GM11168 (cell line): ENCODE results near the gene LPA.
"Not testable (repeated sequence)": the region's sequence is repeated elsewhere in the genome, so short reads cannot be mapped to it uniquely, and the experiment has no call there.

ENCODE experiments used
- in situ Hi-C: fragments of 300-500 bp; cut with MboI; formaldehyde crosslinking; loops from one replicate; pipeline ENCODE4 v1.12.0; 2022; ENCODE audit warnings: low sequenced_read_pairs; ENCODE audit not compliant: unreplicated experiment

The LPA gene

GRCh38 chr6:160662842-160663241 lies 1.2 kb downstream of the LPA start:
- in situ Hi-C loops, result no loop called here

GRCh38 chr6:160662429-160662828 lies 1.6 kb downstream of the LPA start:
- in situ Hi-C loops, result no loop called here

- in situ Hi-C loops, result no loop called here
Observed at GRCh38 chr6:160661216-160661615, 2.9 kb downstream of the LPA start.

- in situ Hi-C loops, result no loop called here
Observed at GRCh38 chr6:160659562-160659961, 4.5 kb downstream of the LPA start.

- in situ Hi-C loops, result no loop called here
Observed at GRCh38 chr6:160634706-160635105, 29.4 kb downstream of the LPA start.

GRCh38 chr6:160595838-160596832 lies 67.9 kb downstream of the LPA start:
- in situ Hi-C loops, result no loop called here

- in situ Hi-C loops, result not testable (repeated sequence)
Observed at GRCh38 chr6:160595297-160595696, 68.8 kb downstream of the LPA start.

- in situ Hi-C loops, result no loop called here
Observed at GRCh38 chr6:160586374-160586773, 77.7 kb downstream of the LPA start.

- in situ Hi-C loops, result no loop called here
Observed at GRCh38 chr6:160583794-160584193, 80.3 kb downstream of the LPA start.

- in situ Hi-C loops, result no loop called here
Observed at GRCh38 chr6:160581406-160581805, 82.7 kb downstream of the LPA start.

GRCh38 chr6:160578515-160578914 lies 85.6 kb downstream of the LPA start:
- in situ Hi-C loops, result not testable (repeated sequence)

- in situ Hi-C loops, result no loop called here
Observed at GRCh38 chr6:160573943-160574342, 90.1 kb downstream of the LPA start.

- in situ Hi-C loops, result not testable (repeated sequence)
Observed at GRCh38 chr6:160571201-160571600, 92.9 kb downstream of the LPA start.

GRCh38 chr6:160544802-160545201 lies 119.3 kb downstream of the LPA start:
- in situ Hi-C loops, result no loop called here

GRCh38 chr6:160535270-160535669 lies 128.8 kb downstream of the LPA start:
- in situ Hi-C loops, result loop anchor here (5.0 kb wide), 1 partner anchor 78 kb away; no protein-coding TSS in a partner anchor

GRCh38 chr6:160534050-160534696 lies 129.9 kb downstream of the LPA start:
- in situ Hi-C loops, result no loop called here

- in situ Hi-C loops, result no loop called here
Observed at GRCh38 chr6:160532315-160532714, 131.8 kb downstream of the LPA start.

- in situ Hi-C loops, result no loop called here
Observed at GRCh38 chr6:160531826-160532225, 132.2 kb downstream of the LPA start.

GRCh38 chr6:160529524-160529923 lies 134.6 kb downstream of the LPA start:
- in situ Hi-C loops, result not testable (repeated sequence)

GRCh38 chr6:160523223-160523622 lies 140.9 kb downstream of the LPA start:
- in situ Hi-C loops, result no loop called here
